Activated T-cell treated with anti-CD3 and anti-CD28 coated beads for 1 hour (primary cell): ENCODE data around the gene IMP4.

ENCODE experiments used
- DNase-seq: peaks from one replicate; pipeline ENCODE4 v3.0.0-alpha.2; 2020; ENCODE audit warnings: low read depth

IMP4 gene

GRCh38 chr2:130336877-130337734, 5.6 kb upstream of the IMP4 start:
- DNase-seq: no peak

DNA sequence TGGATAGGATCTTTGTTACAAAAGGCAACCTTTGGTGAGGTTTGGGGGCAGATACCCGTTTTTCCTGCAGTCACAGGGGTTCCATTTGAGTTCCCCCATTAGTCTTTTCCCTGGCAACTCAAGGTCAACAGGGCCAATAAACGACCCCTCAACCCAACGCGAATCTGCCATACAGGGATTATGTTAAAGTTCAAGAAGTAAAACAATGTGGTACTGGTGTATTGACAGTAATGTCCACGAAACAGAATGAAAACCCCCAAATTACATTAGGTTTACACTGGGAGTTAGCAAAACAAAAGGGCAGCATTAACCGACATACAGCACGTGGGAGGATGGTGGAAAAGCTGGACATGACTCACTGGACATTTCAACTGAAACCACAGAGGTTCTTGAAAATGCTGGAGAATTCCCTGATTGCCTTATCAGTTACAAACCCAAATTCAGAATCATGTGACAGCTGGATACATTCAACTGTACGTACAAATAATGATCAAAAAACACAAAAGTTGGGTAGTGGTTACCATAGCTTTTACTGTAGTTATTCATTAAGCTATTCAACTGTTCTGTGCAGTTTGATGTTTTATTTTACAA, 4.9 kb upstream of the IMP4 start:
- DNase-seq: no peak

- no peak for DNase-seq
Observed at GRCh38 chr2:130338793-130339345, 3.8 kb upstream of the IMP4 start.

DNA sequence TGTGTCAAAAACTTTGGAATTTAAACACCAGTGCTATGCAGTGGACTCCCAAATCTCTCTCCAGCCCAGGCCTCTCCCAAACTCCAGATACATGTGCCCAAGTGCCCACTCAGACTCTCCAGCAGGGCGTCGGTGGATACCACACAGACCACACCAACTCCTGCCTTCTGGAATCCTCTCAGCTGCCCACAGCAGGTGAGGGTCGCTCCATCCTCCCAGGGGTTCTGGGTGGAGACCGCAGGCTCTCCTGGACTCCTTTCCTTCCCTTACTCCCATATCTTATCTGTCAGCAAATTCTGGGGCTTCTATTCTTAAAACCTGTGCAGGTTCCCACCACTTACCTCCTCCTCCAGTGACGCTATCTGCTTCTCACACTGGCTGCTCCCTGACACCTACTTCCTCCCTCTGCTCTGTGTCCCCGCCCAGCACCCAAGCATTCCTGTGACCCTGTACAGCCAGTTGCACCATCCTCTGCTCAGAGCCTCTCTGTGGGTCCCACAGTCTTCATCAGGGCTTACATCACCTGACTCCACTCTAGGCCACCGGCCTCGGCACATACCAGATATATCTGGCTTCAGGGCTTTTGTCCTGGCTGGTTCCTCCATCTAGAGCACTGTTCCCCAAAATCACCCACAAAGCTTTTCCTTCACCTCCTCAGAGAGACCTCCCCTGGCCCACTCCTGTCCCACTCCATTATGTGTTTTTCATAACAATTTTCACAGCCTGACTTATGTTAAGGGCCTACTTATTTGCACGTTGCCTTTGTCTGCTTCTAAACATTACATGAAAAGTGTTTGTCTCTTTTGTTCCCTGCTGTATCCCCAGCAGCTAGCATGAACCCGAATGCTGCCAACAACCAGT, 2.6 kb upstream of the IMP4 start:
- no peak for DNase-seq

- no peak for DNase-seq
Observed at GRCh38 chr2:130341562-130342019, 1.1 kb upstream of the IMP4 start.

GRCh38 chr2:130342020-130342532, 621 bp upstream of the IMP4 start:
- peak; percentile 73 for DNase-seq

- no peak for DNase-seq
Observed at GRCh38 chr2:130344578-130344977, 1.9 kb downstream of the IMP4 start.

- no peak for DNase-seq
Observed at GRCh38 chr2:130345091-130345490, 2.4 kb downstream of the IMP4 start.

GRCh38 chr2:130345611-130346010, 2.9 kb downstream of the IMP4 start:
- no peak for DNase-seq

GRCh38 chr2:130346041-130346740, 3.5 kb downstream of the IMP4 start:
- DNase-seq: no peak

GRCh38 chr2:130346741-130347066, 4.0 kb downstream of the IMP4 start:
- no peak for DNase-seq

DNA sequence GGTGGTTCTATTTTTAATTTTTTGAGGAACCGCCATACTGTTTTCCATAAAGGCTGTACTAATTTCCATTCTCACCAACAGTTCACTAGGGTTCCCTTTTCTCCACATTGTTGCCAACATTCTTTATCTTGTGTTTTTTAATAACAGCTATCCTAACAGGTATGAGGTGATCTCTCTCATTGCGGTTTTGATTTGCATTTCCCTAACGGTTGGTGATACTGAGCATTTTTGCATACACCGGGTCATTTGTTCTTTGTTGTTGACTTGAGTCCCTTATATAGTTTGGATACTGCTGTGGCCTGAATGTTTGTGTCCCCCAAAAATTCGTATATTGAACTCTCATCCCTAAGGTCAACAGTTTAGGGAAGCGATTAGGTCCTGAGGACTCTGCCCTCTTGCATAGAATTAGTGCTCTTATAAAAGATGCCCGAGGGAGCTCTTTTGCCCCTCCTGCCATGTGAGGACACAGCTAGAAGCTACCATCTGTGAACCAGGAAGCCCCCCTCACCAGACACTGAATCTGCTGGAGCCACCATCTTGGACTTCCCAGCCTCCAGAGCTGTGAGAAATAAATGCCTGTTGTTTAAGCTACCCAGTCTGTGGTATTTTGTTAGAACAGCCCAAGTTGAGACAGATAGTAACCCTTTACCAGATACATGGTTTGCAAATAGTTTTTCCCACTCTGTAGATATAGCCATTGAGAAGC, 4.7 kb downstream of the IMP4 start:
- no peak for DNase-seq

DNA sequence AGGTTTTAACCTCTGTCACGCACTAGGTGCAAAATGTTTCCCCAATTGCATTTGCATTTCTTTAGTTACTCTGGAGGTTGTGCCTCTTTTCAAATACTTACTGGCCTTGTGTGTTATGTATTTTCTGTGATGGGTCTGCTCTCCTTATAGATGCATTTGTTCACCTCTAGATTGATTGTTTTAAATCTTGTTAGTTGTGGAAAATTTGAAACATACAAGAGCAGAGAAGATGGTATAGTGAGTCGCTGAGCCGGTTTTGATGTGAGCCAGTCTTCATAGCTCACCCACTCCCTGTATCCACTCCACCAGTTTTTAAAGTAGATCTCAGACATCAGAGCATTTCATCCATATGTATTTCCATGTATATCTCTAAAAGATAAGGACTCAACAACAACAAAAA, 6.5 kb downstream of the IMP4 start:
- no peak for DNase-seq

DNA sequence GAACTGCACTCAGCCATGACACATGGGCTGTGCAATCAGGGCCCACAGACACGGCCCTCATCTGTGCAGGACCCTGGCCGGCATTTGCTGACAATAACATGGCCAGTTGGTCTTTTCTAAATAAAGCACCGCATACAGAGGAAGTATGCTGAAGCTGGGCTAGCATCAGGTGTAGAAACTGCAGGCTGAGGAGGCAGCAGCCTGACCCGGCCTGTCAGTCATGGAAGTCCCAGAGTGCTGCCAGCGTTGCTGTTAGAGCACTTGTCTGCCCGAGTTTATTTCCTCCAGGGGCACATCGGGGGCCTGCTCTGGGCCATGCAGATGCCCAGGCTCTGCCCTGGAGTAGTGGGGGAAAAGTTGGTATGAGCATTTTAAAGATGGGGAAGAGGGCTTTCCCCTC, 9.0 kb downstream of the IMP4 start:
- no peak for DNase-seq

DNA sequence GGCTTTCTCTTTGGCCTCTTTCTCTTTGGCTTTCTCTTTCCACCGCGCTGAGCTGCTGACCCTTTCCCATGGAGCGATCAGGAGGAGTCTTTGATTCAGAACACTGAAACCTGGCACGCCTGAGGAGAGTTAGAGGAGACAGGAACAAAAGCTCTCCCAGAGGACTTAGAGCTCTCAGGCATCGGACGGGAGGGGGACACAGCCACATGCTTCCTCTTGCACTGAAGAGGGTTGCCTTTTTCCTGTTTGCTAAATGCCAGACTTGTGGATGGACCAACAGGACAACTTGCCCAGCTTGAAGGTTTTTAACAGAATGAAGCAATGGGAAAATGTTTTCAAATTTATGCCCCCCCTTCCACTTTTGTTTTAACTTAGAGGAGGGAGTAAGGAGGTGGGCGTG, 9.5 kb downstream of the IMP4 start:
- DNase-seq: no peak

GRCh38 chr2:130353291-130354138, 10.8 kb downstream of the IMP4 start:
- DNase-seq: no peak

DNA sequence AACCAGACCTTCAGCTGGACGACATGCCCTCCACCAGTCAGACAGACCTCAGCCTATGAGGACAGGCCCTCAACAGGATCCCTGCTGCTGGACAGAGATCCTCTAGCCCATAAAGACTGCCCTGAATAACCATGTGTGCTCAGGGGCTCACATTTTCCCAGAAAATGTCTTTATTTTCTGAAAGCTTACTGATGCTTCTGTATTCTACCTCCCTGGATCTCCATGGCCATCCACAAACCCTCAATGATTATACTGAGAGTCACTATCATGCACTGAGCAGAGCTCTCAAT, 11.4 kb downstream of the IMP4 start:
- no peak for DNase-seq

GRCh38 chr2:130355172-130355577, 12.5 kb downstream of the IMP4 start:
- no peak for DNase-seq

- DNase-seq: peak; percentile 51
Observed at GRCh38 chr2:130355578-130356431, 13.1 kb downstream of the IMP4 start, which contains the start of gene PTPN18. Gene PTPN18, plus strand, starts transcription at chr2:130356056. Its CDS starts 52 bp downstream, at chr2:130356108.
